Keratinocyte (primary cell): ENCODE results near the gene COG4.

ENCODE experiments used
- CTCF ChIP-seq, 3 experiments: IDR thresholded peaks in 1 of 3; conservative IDR thresholded peaks in 1 of 3; optimal IDR thresholded peaks in 1 of 3; 2 replicates in 2 of 3; 3 replicates in 1 of 3; pipeline versions ENCODE3 to v1.5.1; 2011; ENCODE audit warnings: low read length in 3 of 3, mild to moderate bottlenecking in 3 of 3, moderate library complexity in 2 of 3, control low read depth in 1 of 3, inconsistent platforms in 1 of 3; ENCODE audit not compliant: insufficient read depth in 2 of 3; ENCODE audit errors: extremely low read depth in 1 of 3
- EZH2 ChIP-seq: IDR thresholded peaks from one replicate; pipeline ENCODE4 v1.6.1; 2012; ENCODE audit warnings: inconsistent platforms, mild to moderate bottlenecking, low read length, moderate library complexity

- no peak for TF ChIP-seq EZH2
- TF ChIP-seq CTCF (optimal IDR thresholded peaks at IDR 0.05 in 1 of 3, IDR thresholded peaks at IDR 0.05 in 1 of 3, conservative IDR thresholded peaks at IDR 0.05 in 1 of 3; ENCODE audit: extremely low read depth in 1 of 3, insufficient read depth in 2 of 3, low read length in 3 of 3) = no peak
Measured at GRCh38 chr16:70472786-70473433, 50.4 kb downstream of the COG4 start.
